ENCODE measurements around the gene TNRC6A. TPM values are rescaled to one million over a fixed set of nuclear protein-coding genes. Genes with fewer than 3 reads are reported as not detected.

The TNRC6A gene
- total and polyA plus RNA-seq, 10 of the 15 experiments (the other 5 are each of a cell fraction or from before 2014, with no cell fraction given), result 4.6 to 41.3 (median 29.7) TPM

- no peak for TF ChIP-seq CTCF (IDR thresholded peaks at IDR 0.05 in 2 of 3, conservative IDR thresholded peaks at IDR 0.05 in 1 of 3; ENCODE audit: control insufficient read depth in 2 of 3, extremely low read depth in 1 of 3, insufficient read depth in 1 of 3, low read depth in 3 of 3, low read length in 3 of 3)
- no peak for TF ChIP-seq RAD21 (IDR thresholded peaks at IDR 0.05; ENCODE audit: insufficient read depth, low read depth, low read length)
- no peak for TF ChIP-seq TBL1XR1 (IDR thresholded peaks at IDR 0.05; ENCODE audit: low read depth, low read length)
- no peak for TF ChIP-seq TCF12 (IDR thresholded peaks at IDR 0.05; ENCODE audit: low read depth, low read length)
These were observed 77.8 kb downstream of the TNRC6A start (continued) for GRCh38 chr16:24807301-24807700.

GRCh38 chr16:24810951-24811843 is 81.7 kb downstream of the TNRC6A start:
- ATAC-seq (no peak), DNase-seq (ENCODE audit: low read depth, low spot score) (no peak), FAIRE-seq (no peak)
- ChIA-PET POLR2A (no interaction called here), RAD21 (ENCODE audit: unreplicated experiment) (interaction anchor here (1.0 kb wide), 1 partner anchor 294 kb away, joined by 3 read pairs; no protein-coding TSS in a partner anchor), CTCF (interaction anchor here (1.3 kb wide), 1 partner anchor 294 kb away, joined by 3 read pairs; no protein-coding TSS in a partner anchor), SMC1A (ENCODE audit: uncharacterized antibody, unreplicated experiment) (interaction anchor here (1.1 to 1.2 kb wide), 2 partner anchors 10 to 231 kb away, joined by 5 to 8 read pairs; no protein-coding TSS in a partner anchor)
- Histone ChIP-seq H3K4me3 (no peak overlapping the region), H4K20me1 (ENCODE audit: control insufficient read depth, insufficient read depth) (no peaks in the 10 kb centered on the region), H3K36me3 (ENCODE audit: control insufficient read depth in 2 of 2, insufficient read depth in 2 of 2, low read length in 1 of 2) (peaks cover 15 to 39% of the 10 kb centered on the region in 2 experiments), H3K9ac (ENCODE audit: control insufficient read depth, insufficient read depth, low read length) (no peak overlapping the region), H3K79me2 (ENCODE audit: control insufficient read depth, insufficient read depth, low read length) (no peaks in the 10 kb centered on the region), H3K9me3 (replicated peaks; ENCODE audit: control insufficient read depth, insufficient read depth, low read length) (no peaks in the 10 kb centered on the region), H3K4me1 (ENCODE audit: control insufficient read depth, insufficient read depth, low read length) (no peaks in the 10 kb centered on the region), H3K4me2 (ENCODE audit: control insufficient read depth, insufficient read depth) (no peak overlapping the region), H2AFZ (ENCODE audit: control insufficient read depth, low read depth, low read length) (no peak overlapping the region), H3K27me3 (replicated peaks in 1 of 2; ENCODE audit: control insufficient read depth in 2 of 2, insufficient read depth in 2 of 2, low read length in 1 of 2) (no peaks in the 10 kb centered on the region), H3K27ac (ENCODE audit: control insufficient read depth, insufficient read depth) (no peak overlapping the region)
- WGBS (ENCODE audit: insufficient coverage, insufficient replicate concordance, low lambda C conversion rate, missing lambda C conversion rate), result 98% methylated on average over 11 of the region's 11 CpGs
- in situ Hi-C loops (cut with MboI) (no loop called here), intact Hi-C loops (cut with micrococcal nuclease; ENCODE audit: unreplicated experiment) (no loop called here)
- BruUV-seq (replicated peaks), result TSS peak; percentile 25
- no peak for TF ChIP-seq PML (IDR thresholded peaks at IDR 0.05; ENCODE audit: low read length)
- TF ChIP-seq NFXL1 (IDR thresholded peaks at IDR 0.05; ENCODE audit: borderline replicate concordance), result no peak
- TF ChIP-seq BCL3 (IDR thresholded peaks at IDR 0.05; ENCODE audit: borderline replicate concordance, insufficient read depth, low read depth, low read length, poor library complexity, severe bottlenecking), result no peak
- TF ChIP-seq NFYB (IDR thresholded peaks at IDR 0.05; ENCODE audit: insufficient read depth, low read depth, low read length), result no peak
- TF ChIP-seq YBX1 (IDR thresholded peaks at IDR 0.05), result no peak
- no peak for TF ChIP-seq PAX5 (IDR thresholded peaks at IDR 0.05; ENCODE audit: borderline replicate concordance, low read depth, low read length)
- TF ChIP-seq IRF5 (IDR thresholded peaks at IDR 0.05; ENCODE audit: borderline replicate concordance), result no peak
- TF ChIP-seq MTA2 (IDR thresholded peaks at IDR 0.05; ENCODE audit: low read depth), result no peak
- no peak for TF ChIP-seq POLR2AphosphoS2 (IDR thresholded peaks at IDR 0.05; ENCODE audit: low read depth, low read length)
- no peak for TF ChIP-seq CHD4 (IDR thresholded peaks at IDR 0.05)
- no peak for TF ChIP-seq MXI1 (IDR thresholded peaks at IDR 0.05; ENCODE audit: low read depth, low read length)
- TF ChIP-seq FOS (IDR thresholded peaks at IDR 0.05; ENCODE audit: borderline replicate concordance, extremely low read depth, insufficient read length), result no peak
